Liver (tissue), 3 donors: ENCODE results near the gene DHRS12.

Experiments
- CTCF ChIP-seq: fragments of 150-350 bp; IDR thresholded peaks from 2 replicates; pipeline ENCODE4 v1.5.1; 2017; ENCODE audit warnings: improper control_type of control experiment, low read depth, low read length; ENCODE audit not compliant: missing input control
- REST ChIP-seq: IDR thresholded peaks from 2 replicates; pipeline ENCODE4 v1.6.1; 2016; ENCODE audit warnings: antibody characterized with exemption, mild to moderate bottlenecking
- SP1 ChIP-seq: IDR thresholded peaks from 2 replicates; pipeline ENCODE4 v1.6.1; 2018; ENCODE audit warnings: antibody characterized with exemption, mild to moderate bottlenecking
- TF ChIP-seq, protein P1 (sequence below): IDR thresholded peaks from 2 replicates; pipeline ENCODE4 v1.6.1; 2016; ENCODE audit warnings: antibody characterized with exemption
- donor health status: healthy.
- donor health status: healthy.

GRCh38 chr13:51843529-51843928 lies 39.6 kb upstream of the DHRS12 start:
- TF ChIP-seq SP1 = no peak
- TF ChIP-seq, protein P1, sequence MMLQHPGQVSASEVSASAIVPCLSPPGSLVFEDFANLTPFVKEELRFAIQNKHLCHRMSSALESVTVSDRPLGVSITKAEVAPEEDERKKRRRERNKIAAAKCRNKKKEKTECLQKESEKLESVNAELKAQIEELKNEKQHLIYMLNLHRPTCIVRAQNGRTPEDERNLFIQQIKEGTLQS = no peak
- no peak for TF ChIP-seq CTCF
- no peak for TF ChIP-seq REST
